Measurements from ENCODE around the gene EPB41. TPM values are rescaled to one million over a fixed set of nuclear protein-coding genes. Genes with fewer than 3 reads are reported as not detected.

The EPB41 gene
- total and polyA plus RNA-seq, 2 experiments from 2014 or later = 26.8 to 112 TPM

DNA sequence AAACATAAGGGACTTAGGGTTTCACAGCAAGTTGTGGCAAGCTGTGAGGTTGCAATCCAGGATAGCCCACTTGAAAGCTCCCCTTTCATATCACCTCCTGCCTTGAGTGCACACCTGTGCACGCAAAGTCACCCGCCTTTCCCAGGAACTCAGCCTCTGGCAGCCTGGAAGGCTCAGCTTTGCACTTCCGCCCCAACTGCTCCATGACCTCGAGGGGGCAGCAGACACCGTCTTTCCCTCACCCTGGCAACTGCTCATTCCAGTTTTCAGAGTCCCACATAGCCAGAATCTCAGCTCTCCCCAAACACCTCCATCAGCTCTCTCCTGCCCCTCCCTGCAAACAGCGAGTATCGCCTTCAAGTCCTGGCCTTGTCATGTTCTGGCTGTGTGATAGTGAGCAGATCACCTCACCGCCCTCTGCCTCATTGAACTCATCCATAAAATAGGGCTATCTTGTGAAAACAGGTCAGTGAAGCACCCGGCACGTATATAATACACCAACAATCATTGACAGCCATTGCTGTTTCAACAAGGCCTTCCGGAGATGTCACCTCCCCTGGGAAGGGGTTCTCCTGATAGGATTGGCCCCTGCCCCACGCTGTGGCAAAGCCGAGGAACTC, 32.2 kb upstream of the EPB41 start:
- no peaks in the 10 kb centered on the region for H3K36me3 Mint-ChIP-seq (ENCODE audit: low read depth)
- H3K4me3 Mint-ChIP-seq = no peak overlapping the region
- Histone ChIP-seq H3K4me2 (no peak overlapping the region), H3K27ac (ENCODE audit: low read depth) (no peak overlapping the region), H2AFZ (peak overlapping the region; percentile 75; the same call in 1 of the 2 replicates), H4K20me1 (replicated peaks; ENCODE audit: insufficient read depth) (no peaks in the 10 kb centered on the region), H3F3A (replicated peaks; ENCODE audit: low read depth) (peaks cover 11% of the 10 kb centered on the region), H3K4me1 (ENCODE audit: insufficient read depth) (peaks cover 34% of the 10 kb centered on the region), H3K4me3 (no peak overlapping the region), H3K36me3 (ENCODE audit: insufficient read depth) (no peaks in the 10 kb centered on the region), H3K9me2 (ENCODE audit: insufficient read depth) (no peaks in the 10 kb centered on the region), H3K27me3 (ENCODE audit: insufficient read depth) (0 out of 2 replicates have a peak, but pooled peaks cover 4% of the 10 kb centered on the region), H3K79me2 (replicated peaks; ENCODE audit: insufficient read depth) (no peaks in the 10 kb centered on the region)
- TF ChIP-seq REST (IDR thresholded peaks at IDR 0.05; ENCODE audit: unreplicated experiment) (no peak), NANOG (IDR thresholded peaks at IDR 0.05; ENCODE audit: borderline replicate concordance) (no peak), CTCF (conservative IDR thresholded peaks at IDR 0.05; ENCODE audit: low read depth in 2 of 2) (peak; percentile 87 to 100), ETS1 (IDR thresholded peaks at IDR 0.05) (0 out of 2 replicates have a peak, but pooled peaks have one; percentile 31), EZH2 (IDR thresholded peaks at IDR 0.05; ENCODE audit: low read depth, unreplicated experiment) (no peak), ZNF331 (CRISPR knock-in tag; IDR thresholded peaks at IDR 0.05; ENCODE audit: low read depth) (no peak), POLR2AphosphoS5 (IDR thresholded peaks at IDR 0.05; ENCODE audit: low read depth) (no peak), ZNF114 (CRISPR knock-in tag; IDR thresholded peaks at IDR 0.05) (no peak), CREB1 (CRISPR knock-in tag; IDR thresholded peaks at IDR 0.05; ENCODE audit: low read depth) (0 out of 2 replicates have a peak, but pooled peaks have one; percentile 29)
- peaks cover 31% of the 10 kb centered on the region for H3K27me3 Mint-ChIP-seq (ENCODE audit: insufficient read depth, low read depth, poor library complexity)
- DNase-seq (ENCODE audit: low spot score) = peak; percentile 98
- ATAC-seq = peak; percentile 63
- no peaks in the 10 kb centered on the region; the same call in 2 of the 3 replicates for H3K9me3 Mint-ChIP-seq
- no peak overlapping the region for H3K27ac Mint-ChIP-seq
- H3K4me1 Mint-ChIP-seq = peaks cover 44% of the 10 kb centered on the region
